BJ (cell line): Measurements from ENCODE around the gene TREH. TPM values are rescaled to one million over a fixed set of nuclear protein-coding genes. Genes with fewer than 3 reads are reported as not detected.
"Not testable (repeated sequence)": the region's sequence is repeated elsewhere in the genome, so short reads cannot be mapped to it uniquely, and the experiment has no call there.

Experiments used
- CTCF ChIA-PET: fragments of 350-600 bp; formaldehyde crosslinking; extraction: SDS; loops from one replicate; lab custom pipeline; 2021; ENCODE audit warnings: antibody characterized with exemption, inconsistent platforms; lab: Yijun Ruan, JAX
- POLR2A ChIA-PET: fragments of 300-600 bp; sonication (Branson Sonifier 250); formaldehyde crosslinking; extraction: SDS; loops from one replicate; lab custom pipeline; 2021; ENCODE audit warnings: antibody characterized with exemption; lab: Charles Lee
- DNase-seq: peaks from one replicate; pipeline ENCODE4 v3.0.0-alpha.2; 2011; ENCODE audit warnings: low read depth
- H3K27me3 ChIP-seq: 2 replicates; pipeline ENCODE4 v1.6.0; 2011; ENCODE audit warnings: low read length; ENCODE audit not compliant: control insufficient read depth, insufficient read depth
- H3K36me3 ChIP-seq: 2 replicates; pipeline ENCODE4 v1.5.1; 2011; ENCODE audit warnings: low read length; ENCODE audit not compliant: control insufficient read depth, insufficient read depth
- H3K4me3 ChIP-seq: 2 replicates; pipeline ENCODE4 v1.5.1; 2011; ENCODE audit warnings: low read depth, mild to moderate bottlenecking, control low read depth, low read length
- CTCF ChIP-seq: IDR thresholded peaks from 2 replicates; pipeline ENCODE4 v1.5.1; 2011; ENCODE audit warnings: low read depth, mild to moderate bottlenecking, control low read depth, inconsistent platforms, low read length, moderate library complexity; ENCODE audit not compliant: insufficient read depth
- polyA plus RNA-seq: library from polyadenylated mRNA; depleted of rRNA; stranded (reverse); fragments of >200 nt; gene quantifications from 2 replicates; pipeline ENCODE4 v1.2.3, GENCODE V29; 2011

The TREH gene
- polyA plus RNA-seq, 1 experiment = not detected

- ChIA-PET CTCF (interaction anchor here (1.5 kb wide), 1 partner anchor 25 kb away, joined by 4 read pairs; no protein-coding TSS in a partner anchor), POLR2A (interaction anchor here (0.6 kb wide), 1 partner anchor 83 kb away, joined by 5 read pairs; no protein-coding TSS in a partner anchor)
- DNase-seq = no peak
These were observed 36.4 kb upstream of the TREH start for GRCh38 chr11:118715837-118716260.

GRCh38 chr11:118715245-118715831 lies 35.9 kb upstream of the TREH start:
- ChIA-PET POLR2A (interaction anchor here (0.6 kb wide), 1 partner anchor 8 kb away, joined by 4 read pairs; no protein-coding TSS in a partner anchor), CTCF (interaction anchor here (1.5 kb wide), 1 partner anchor 25 kb away, joined by 4 read pairs; no protein-coding TSS in a partner anchor)
- no peaks in the 10 kb centered on the region for H3K36me3 ChIP-seq
- H3K27me3 ChIP-seq = no peaks in the 10 kb centered on the region
- DNase-seq = peak; percentile 12
- no peak overlapping the region for H3K4me3 ChIP-seq
- TF ChIP-seq CTCF = no peak

More at GRCh38 chr11:118715837-118716260, 36.4 kb upstream of the TREH start:
- Histone ChIP-seq H3K4me3 (no peak overlapping the region), H3K27me3 (no peaks in the 10 kb centered on the region), H3K36me3 (no peaks in the 10 kb centered on the region)
- TF ChIP-seq CTCF = no peak

GRCh38 chr11:118714816-118715215 lies 35.4 kb upstream of the TREH start:
- POLR2A ChIA-PET = interaction anchor here (0.6 kb wide), 1 partner anchor 7 kb away, joined by 4 read pairs; no protein-coding TSS in a partner anchor
- no peaks in the 10 kb centered on the region for H3K27me3 ChIP-seq
- H3K4me3 ChIP-seq = no peak overlapping the region
- TF ChIP-seq CTCF = no peak
- H3K36me3 ChIP-seq = no peaks in the 10 kb centered on the region
- no peak for DNase-seq
- CTCF ChIA-PET = interaction anchor here (1.5 kb wide), 1 partner anchor 24 kb away, joined by 4 read pairs; no protein-coding TSS in a partner anchor

- CTCF ChIA-PET, H3K27me3 ChIP-seq, POLR2A ChIA-PET, DNase-seq, H3K36me3 ChIP-seq, H3K4me3 ChIP-seq: not testable (repeated sequence)
These were observed 35.0 kb upstream of the TREH start for GRCh38 chr11:118714416-118714815.

GRCh38 chr11:118708296-118708695 lies 28.8 kb upstream of the TREH start:
- POLR2A ChIA-PET = no interaction called here
- H3K27me3 ChIP-seq = peaks cover 7% of the 10 kb centered on the region
- no peaks in the 10 kb centered on the region for H3K36me3 ChIP-seq
- no peak overlapping the region for H3K4me3 ChIP-seq
- TF ChIP-seq CTCF = no peak
- CTCF ChIA-PET = no interaction called here
- DNase-seq = no peak
